ENCODE results near the gene HOXA13.

GRCh38 chr7:27164045-27164366 is 35.9 kb downstream of the HOXA13 start:
- TF ChIP-seq POLR2A (IDR thresholded peaks at IDR 0.05) (no peak), CTCF (IDR thresholded peaks at IDR 0.05) (no peak)

Data from vagina (tissue), 2 donors.